ENCODE measurements around the gene ERRFI1. TPM values are rescaled to one million over a fixed set of nuclear protein-coding genes. Genes with fewer than 3 reads are reported as not detected.

ERRFI1 gene
- total and polyA plus RNA-seq, 10 of the 15 experiments (the other 5 are each of a cell fraction or from before 2014, with no cell fraction given), result 0.90 to 6.5 (median 3.1) TPM

DNA sequence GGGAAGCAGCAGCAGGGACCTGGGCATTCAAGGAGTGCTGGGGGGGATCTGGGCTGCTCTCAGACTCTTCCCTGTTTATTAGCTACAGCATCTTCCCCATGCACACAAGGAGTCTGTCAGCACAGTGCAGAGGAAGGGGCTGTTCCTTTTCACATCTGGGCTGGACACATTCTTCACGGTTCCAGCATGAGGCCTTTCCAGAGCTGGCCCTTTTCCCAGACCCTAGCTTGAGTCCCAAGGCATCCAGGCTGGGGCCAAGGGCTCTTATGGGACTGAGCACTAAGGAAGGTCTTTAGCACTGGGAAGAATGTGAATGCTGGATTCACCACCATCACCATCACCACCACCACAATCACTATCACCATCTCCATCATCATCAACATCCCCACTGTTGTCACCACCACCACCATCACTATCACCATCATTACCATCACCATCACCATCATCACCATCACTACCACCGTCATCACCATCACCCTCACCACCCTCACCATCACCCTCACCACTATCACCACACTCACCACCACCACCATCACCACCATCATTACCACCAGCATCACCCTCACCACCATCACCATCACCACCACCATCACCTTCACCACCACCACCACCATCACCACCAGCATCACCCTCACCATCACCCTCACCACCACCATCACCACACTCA is 36.2 kb downstream of the ERRFI1 start:
- ATAC-seq (no peak), FAIRE-seq (no peak)
- CTCF ChIA-PET, result interaction anchor here (0.6 to 1.1 kb wide), 3 partner anchors 14 to 33 kb away, joined by 3 read pairs; no protein-coding TSS in a partner anchor

More for the DNA sequence above, 36.2 kb downstream of the ERRFI1 start:
- intact Hi-C loops (cut with micrococcal nuclease; ENCODE audit: unreplicated experiment) (no loop called here), in situ Hi-C loops (cut with MboI) (no loop called here)
- ChIA-PET SMC1A (ENCODE audit: uncharacterized antibody, unreplicated experiment) (interaction anchor here (0.6 to 1.8 kb wide), 3 partner anchors 14 to 216 kb away, joined by 3 to 6 read pairs (median 6); no protein-coding TSS in a partner anchor), RAD21 (ENCODE audit: unreplicated experiment) (interaction anchor here (0.6 to 1.8 kb wide), 2 partner anchors 26 to 359 kb away, joined by 4 to 6 read pairs; no protein-coding TSS in a partner anchor), POLR2A (no interaction called here)
- Histone ChIP-seq H3K4me2 (ENCODE audit: control insufficient read depth, insufficient read depth) (no peak overlapping the region), H2AFZ (ENCODE audit: control insufficient read depth, low read depth, low read length) (no peak overlapping the region), H3K27ac (ENCODE audit: control insufficient read depth, insufficient read depth) (no peak overlapping the region), H3K79me2 (ENCODE audit: control insufficient read depth, insufficient read depth, low read length) (no peaks in the 10 kb centered on the region), H3K36me3 (ENCODE audit: control insufficient read depth in 2 of 2, insufficient read depth in 2 of 2, low read length in 1 of 2) (peaks cover 6 to 14% of the 10 kb centered on the region in 2 experiments; a peak in 3 of 4 replicates), H3K9ac (ENCODE audit: control insufficient read depth, insufficient read depth, low read length) (no peak overlapping the region), H3K4me3 (no peak overlapping the region), H3K27me3 (replicated peaks in 1 of 2; ENCODE audit: control insufficient read depth in 2 of 2, insufficient read depth in 2 of 2, low read length in 1 of 2) (no peaks in the 10 kb centered on the region), H3K4me1 (ENCODE audit: control insufficient read depth, insufficient read depth, low read length) (peaks cover 25% of the 10 kb centered on the region), H4K20me1 (ENCODE audit: control insufficient read depth, insufficient read depth) (no peaks in the 10 kb centered on the region), H3K9me3 (replicated peaks; ENCODE audit: control insufficient read depth, insufficient read depth, low read length) (no peaks in the 10 kb centered on the region)
- WGBS (ENCODE audit: insufficient coverage, insufficient replicate concordance, low lambda C conversion rate, missing lambda C conversion rate), result 97% methylated on average over 2 of the region's 2 CpGs
- no TSS peak for BruUV-seq (replicated peaks)
- TF ChIP-seq KDM1A (IDR thresholded peaks at IDR 0.05; ENCODE audit: borderline replicate concordance) (no peak), EP300 (IDR thresholded peaks at IDR 0.05; ENCODE audit: borderline replicate concordance in 1 of 2, control insufficient read depth in 1 of 2, low read depth in 2 of 2, low read length in 2 of 2) (no peak), NR2C1 (IDR thresholded peaks at IDR 0.05) (no peak), ZNF207 (IDR thresholded peaks at IDR 0.05; ENCODE audit: borderline replicate concordance) (no peak), SKIL (IDR thresholded peaks at IDR 0.05; ENCODE audit: low read depth, poor library complexity, severe bottlenecking) (no peak), BCL11A (IDR thresholded peaks at IDR 0.05; ENCODE audit: low read depth, low read length) (no peak), STAT1 (conservative IDR thresholded peaks at IDR 0.05) (no peak), MYB (IDR thresholded peaks at IDR 0.05; ENCODE audit: borderline replicate concordance, low read depth, low read length) (no peak), YBX1 (IDR thresholded peaks at IDR 0.05) (no peak), RAD51 (IDR thresholded peaks at IDR 0.05) (no peak), BMI1 (IDR thresholded peaks at IDR 0.05; ENCODE audit: borderline replicate concordance) (no peak), FOXM1 (IDR thresholded peaks at IDR 0.05; ENCODE audit: low read depth, low read length) (no peak), RBBP5 (conservative IDR thresholded peaks at IDR 0.05) (no peak)
- no peak for DNase-seq (ENCODE audit: low read depth, low spot score)

All from GM12878 (cell line).